Measurements from ENCODE around the gene IQCM.
A peak's percentile ranks its signal among the peaks of the same experiment; 100 is the strongest.
"Not testable (repeated sequence)": the region's sequence is repeated elsewhere in the genome, so short reads cannot be mapped to it uniquely, and the experiment has no call there.

Gene IQCM

GRCh38 chr4:149409555-149409962, 406.1 kb downstream of the IQCM start:
- no peak for DNase-seq

GRCh38 chr4:149409146-149409545, 406.5 kb downstream of the IQCM start:
- peak; percentile 82 for DNase-seq

- DNase-seq = no peak
These were observed 411.5 kb downstream of the IQCM start for GRCh38 chr4:149404143-149404542.

- no peak for DNase-seq
These were observed 412.6 kb downstream of the IQCM start for GRCh38 chr4:149403081-149403480.

GRCh38 chr4:149398993-149399392, 416.6 kb downstream of the IQCM start:
- peak; percentile 3 for DNase-seq

GRCh38 chr4:149370785-149371420, 444.7 kb downstream of the IQCM start:
- peak; percentile 62 for DNase-seq

GRCh38 chr4:149370002-149370401, 445.6 kb downstream of the IQCM start:
- DNase-seq = no peak

GRCh38 chr4:149353241-149353640, 462.4 kb downstream of the IQCM start:
- DNase-seq = no peak

- no peak for DNase-seq
These were observed 466.1 kb downstream of the IQCM start for GRCh38 chr4:149349541-149349940.

GRCh38 chr4:149347139-149347538, 468.5 kb downstream of the IQCM start:
- DNase-seq = peak; percentile 6

GRCh38 chr4:149345424-149345823, 470.2 kb downstream of the IQCM start:
- DNase-seq = peak; percentile 34

- peak; percentile 56 for DNase-seq
These were observed 471.2 kb downstream of the IQCM start for GRCh38 chr4:149344436-149344835.

GRCh38 chr4:149343614-149344013, 472.0 kb downstream of the IQCM start:
- no peak for DNase-seq

GRCh38 chr4:149341117-149341516, 474.5 kb downstream of the IQCM start:
- not testable (repeated sequence) for DNase-seq

GRCh38 chr4:149328161-149328560, 487.5 kb downstream of the IQCM start:
- DNase-seq = no peak

GRCh38 chr4:149322203-149322602, 493.4 kb downstream of the IQCM start:
- DNase-seq = no peak

GRCh38 chr4:149321438-149321837, 494.2 kb downstream of the IQCM start:
- DNase-seq = no peak

- DNase-seq = peak; percentile 18
These were observed 504.6 kb downstream of the IQCM start for GRCh38 chr4:149311076-149311475.

- DNase-seq = no peak
These were observed 509.1 kb downstream of the IQCM start for GRCh38 chr4:149306537-149306936.
